NCI-H2227 (cell line): ENCODE results near the gene HMOX2.
A peak's percentile ranks its signal among the peaks of the same experiment; 100 is the strongest.

Experiments
- DNase-seq: peaks from one replicate; lab custom pipeline; 2025; ENCODE audit not compliant: unreplicated experiment; lab: John Stamatoyannopoulos, UW

The HMOX2 gene

GRCh38 chr16:4522051-4522581, 45.9 kb downstream of the HMOX2 start:
- no peak for DNase-seq

DNA sequence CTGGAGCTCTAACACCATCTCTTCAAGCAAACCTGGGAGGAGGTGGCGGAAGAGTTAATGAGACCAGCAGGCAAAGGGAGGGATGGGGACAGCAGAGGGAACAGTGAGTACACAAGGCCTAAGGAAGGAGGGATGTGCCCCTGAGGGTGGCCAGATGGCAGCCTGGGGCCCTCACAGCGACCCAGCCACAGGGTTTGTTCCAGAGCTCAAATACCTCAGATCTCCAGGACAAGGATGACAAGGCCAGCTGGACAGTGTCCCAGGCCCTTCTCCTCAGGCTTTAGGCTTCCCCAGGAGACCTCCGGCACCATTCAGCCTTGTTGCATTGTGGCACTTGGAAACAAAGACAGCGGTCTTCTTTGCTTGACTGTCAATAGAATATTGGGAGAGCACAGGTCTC, 47.5 kb downstream of the HMOX2 start:
- no peak for DNase-seq

- no peak for DNase-seq
These were observed 48.4 kb downstream of the HMOX2 start for GRCh38 chr16:4524571-4524970.

- no peak for DNase-seq
These were observed 48.9 kb downstream of the HMOX2 start for GRCh38 chr16:4525069-4525468.

DNA sequence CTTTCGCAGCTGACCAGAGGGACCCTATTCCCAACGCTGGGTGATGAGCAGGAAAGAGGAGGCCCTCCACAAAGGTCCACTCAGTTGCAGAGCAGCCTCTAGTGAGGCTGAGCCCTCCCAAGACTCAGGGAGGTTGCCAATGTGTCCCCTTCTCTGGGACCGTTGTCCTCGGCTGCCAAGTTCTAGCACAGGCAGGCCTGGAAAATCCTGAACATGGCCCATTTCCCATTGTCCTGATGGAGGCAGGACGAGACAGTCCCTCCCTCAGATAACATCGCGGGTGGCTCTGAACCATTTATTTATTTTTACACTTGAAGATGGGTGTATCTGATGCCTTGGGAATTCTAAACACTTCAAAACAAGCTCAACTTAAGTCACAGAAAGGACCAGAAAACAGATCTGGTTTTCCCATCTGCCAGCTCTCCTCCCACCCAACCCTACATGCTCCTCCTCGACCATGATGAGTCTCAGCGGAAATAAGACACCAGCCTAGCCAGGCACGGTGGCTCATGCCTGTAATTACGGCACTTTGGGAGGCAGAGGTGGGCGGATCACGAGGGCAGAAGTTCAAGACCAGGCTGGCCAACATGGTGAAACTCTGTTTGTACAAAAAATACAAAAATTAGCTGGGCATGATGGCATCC, 49.6 kb downstream of the HMOX2 start:
- DNase-seq, result no peak

DNA sequence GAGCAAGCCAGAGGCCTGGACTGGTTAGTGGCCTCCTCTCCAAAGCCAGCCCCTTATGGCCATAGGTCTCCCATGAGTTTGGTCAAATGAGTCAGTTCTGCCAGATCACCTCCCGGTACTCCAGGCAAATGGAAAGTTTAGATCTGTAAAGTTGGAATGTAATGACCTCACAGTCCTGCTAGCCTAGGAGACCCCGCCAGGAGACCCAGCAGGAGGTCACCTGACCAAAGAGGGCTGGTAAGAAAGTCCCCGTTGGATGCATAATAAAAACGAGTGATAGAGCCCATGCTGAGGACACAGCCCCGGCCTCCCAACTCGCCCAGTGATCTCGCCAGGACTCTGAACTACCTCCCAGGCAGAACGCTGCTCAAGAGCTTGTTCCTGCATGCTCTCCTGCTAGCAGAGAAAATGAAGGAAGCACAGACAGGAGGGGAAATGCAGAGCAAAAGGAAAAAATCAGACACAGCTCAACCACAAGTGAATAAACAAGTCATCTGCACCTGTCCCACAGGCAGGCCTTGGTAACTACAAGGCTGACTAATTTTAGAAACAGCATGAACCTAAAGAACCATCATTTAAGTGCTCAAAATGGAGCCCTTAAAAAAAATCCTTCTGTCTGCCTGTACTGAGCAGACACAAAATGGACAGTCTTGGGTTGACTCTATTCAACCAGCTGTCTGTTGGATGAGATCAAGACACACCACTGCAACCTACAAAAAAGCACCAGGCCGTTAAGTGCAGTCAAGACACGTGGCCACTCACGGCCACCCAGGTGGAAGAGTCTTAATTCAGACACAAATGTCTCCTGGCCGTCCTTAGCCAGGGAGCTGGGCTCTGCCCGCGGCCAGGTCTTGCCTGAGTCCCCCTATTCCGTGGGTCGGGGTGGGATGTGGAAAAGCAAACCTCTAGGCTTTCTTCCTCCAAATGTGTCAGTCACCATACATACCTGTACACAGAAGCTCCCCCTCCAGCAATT, 53.2 kb downstream of the HMOX2 start:
- DNase-seq, result peak; percentile 22

GRCh38 chr16:4531811-4532210, 55.6 kb downstream of the HMOX2 start:
- no peak for DNase-seq

- DNase-seq, result no peak
These were observed 56.0 kb downstream of the HMOX2 start for GRCh38 chr16:4532238-4532637.

DNA sequence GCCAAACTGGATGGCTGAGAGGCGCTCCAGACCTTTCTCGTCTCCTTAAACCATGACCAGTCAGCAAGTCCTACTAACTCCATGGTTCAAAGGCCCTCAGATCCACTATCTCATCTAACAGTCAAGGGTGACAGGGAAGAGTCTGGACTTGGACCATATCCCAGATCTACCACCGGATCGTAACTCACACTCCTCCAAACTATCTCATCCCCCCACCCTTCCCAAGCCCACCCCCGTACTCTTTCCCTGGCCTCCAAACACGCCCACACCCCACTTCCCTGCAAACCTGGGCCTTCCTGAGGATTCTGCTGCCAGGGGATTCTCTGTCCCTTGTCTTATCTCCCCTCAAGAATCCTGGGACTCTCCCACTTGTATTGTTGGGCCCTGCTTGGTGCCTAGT, 57.3 kb downstream of the HMOX2 start:
- no peak for DNase-seq

DNA sequence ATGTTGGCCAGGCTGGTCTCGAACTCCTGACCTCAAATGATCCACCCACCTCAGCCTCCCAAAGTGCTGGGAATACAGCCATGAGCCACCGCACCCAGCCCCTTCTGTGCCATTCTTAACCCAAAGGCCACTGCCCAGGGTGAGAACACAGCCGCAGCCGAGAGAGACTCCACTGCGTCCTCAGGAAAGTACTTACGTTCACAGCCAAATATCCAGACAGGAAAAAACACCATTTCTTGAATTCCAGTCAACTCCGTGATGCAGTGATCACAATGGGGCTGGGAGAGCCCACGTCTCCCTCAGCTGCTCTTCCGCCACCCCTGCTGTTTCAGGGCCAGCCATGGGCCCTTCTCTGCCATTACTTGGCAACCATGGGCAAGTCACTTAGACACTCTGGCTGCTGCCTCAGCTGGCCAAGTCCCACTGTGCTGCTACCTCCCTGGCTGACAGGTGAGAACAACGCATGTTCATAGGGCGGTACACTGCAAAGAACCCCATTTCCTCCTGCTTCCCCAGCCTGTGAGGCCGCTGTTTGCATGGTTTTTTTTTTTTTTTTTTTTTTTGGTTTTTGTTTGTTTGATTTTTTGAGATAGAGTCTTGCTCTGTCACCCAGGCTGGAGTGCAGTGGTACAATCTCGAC, 58.1 kb downstream of the HMOX2 start:
- no peak for DNase-seq

DNA sequence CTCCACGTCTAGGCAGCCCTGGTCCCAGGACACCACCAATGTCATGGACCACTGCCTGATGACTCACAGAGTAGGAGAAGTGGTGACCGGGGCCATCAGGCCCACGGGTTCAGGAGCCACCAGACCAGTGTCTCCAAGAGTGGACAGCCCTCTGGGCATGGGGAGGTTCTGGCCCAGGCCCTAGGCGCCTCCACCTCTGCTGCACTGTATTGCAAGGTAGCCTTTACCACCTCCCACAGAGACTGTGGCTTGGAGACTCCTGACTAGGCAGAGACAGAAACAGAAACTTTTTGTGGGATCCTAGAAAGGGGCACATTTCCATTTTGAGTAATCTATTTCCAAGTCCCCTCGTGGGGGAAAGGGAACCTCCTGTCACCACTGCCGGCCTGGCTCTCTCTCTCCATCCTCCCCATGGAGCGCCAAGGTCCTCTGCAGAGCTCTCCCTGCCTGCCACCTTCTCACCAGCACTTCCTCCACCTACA, 59.5 kb downstream of the HMOX2 start:
- no peak for DNase-seq

DNA sequence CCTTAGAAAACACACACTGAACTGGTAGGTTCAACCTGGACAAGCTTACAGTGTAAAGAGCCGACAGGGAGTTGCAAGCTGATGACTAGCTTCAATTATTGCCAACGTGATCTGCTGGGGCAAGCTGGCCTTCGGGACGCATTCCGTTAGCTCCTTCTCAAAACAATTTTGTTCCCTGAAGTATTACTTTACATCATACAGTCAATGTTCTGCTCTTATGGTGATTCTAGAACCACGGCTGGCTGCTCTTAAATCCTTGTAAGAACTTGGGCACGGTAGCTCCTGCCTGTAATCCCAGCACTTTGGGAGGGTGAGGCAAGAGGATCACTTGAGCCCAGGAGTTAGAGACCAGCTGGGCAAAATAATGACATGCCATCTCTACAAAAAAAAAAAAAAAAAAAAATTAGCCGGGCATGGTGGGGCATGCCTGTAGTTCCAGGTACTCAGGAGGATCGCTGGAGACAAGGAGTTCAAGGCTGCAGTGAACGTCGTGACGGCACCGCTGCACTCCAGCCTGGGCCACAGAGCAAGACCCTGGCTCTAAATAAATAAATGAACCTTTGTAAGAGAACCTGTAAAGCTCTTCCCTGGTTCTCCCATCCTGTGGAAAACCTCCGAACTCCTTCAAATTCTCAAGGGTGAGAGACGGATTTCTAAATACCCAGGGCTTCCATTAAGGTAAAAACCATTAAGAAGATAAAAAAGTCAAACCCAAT, 60.4 kb downstream of the HMOX2 start:
- DNase-seq, result no peak

GRCh38 chr16:4537376-4538343, 61.5 kb downstream of the HMOX2 start:
- peak; percentile 29 for DNase-seq

GRCh38 chr16:4538350-4539235, 62.4 kb downstream of the HMOX2 start, which contains the start of gene CDIP1:
CDIP1 (minus strand) TSS chr16:4538773; CDS start chr16:4514130, 24,643 bp downstream.
- DNase-seq, result peak; percentile 98

- no peak for DNase-seq
These were observed 63.6 kb downstream of the HMOX2 start for GRCh38 chr16:4539716-4540284.

DNA sequence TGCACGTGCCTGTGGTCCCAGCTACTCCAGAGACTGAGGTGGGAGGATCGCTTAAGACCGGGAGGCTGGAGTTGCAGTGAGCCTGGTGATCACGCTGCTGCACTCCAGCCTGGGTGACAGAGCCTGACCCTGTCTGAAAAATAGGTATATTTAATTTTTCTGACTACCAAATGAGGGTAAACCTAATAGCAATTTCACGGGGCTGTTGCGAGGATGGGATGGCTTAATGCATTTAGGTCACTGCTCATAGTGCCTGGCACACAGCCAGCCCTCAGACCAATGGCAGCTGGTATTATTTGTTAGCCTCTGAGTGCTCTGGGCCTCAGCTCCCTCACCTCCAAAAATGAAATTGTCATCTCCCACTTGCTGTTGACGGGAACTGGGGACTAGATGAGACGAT, 68.3 kb downstream of the HMOX2 start:
- peak; percentile 22 for DNase-seq

DNA sequence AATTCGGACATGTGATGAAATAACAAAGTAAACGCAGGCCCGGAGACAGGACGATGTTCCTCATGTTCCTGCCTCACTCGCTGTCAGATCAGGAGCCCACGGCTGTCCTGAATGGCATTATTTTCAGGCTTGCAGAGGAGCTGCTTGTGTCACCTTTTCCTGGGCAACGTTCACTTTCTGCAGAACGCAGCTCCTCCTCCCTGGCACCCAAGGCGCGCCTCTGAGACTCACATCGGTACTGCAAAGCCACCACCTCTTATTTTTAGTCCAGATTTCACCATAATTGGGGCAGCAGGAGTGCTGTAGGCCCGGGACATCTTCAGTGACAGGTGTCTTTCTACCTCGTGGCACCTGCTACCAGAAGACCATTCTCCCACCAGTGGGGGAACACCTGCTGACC, 71.9 kb downstream of the HMOX2 start:
- DNase-seq, result no peak

- DNase-seq, result no peak
These were observed 74.4 kb downstream of the HMOX2 start for GRCh38 chr16:4550591-4550990.
